ENCODE data around the gene U2AF2.

DNA sequence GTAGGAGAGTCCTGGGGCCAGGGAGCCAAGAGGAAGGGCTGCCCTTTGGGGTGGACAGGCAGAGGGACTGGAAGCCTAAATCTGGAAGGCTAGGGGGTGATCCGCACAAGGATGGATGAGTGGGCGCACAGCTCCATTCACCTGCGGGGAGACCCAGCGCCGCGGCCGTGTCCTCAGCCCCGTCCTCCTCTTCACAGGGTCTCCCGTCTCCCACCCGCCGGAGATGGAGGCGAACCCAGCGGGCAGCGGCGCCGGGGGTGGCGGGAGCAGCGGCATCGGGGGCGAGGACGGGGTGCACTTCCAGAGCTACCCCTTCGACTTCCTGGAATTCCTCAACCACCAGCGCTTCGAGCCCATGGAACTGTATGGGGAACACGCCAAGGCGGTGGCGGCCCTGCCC, 41.4 kb upstream of the U2AF2 start:
- TF ChIP-seq RFX5 (IDR thresholded peaks at IDR 0.05; ENCODE audit: borderline replicate concordance, low read depth, low read length) (no peak), EZH2 (IDR thresholded peaks at IDR 0.05; ENCODE audit: low read depth, low read length, severe bottlenecking) (no peak), HDAC2 (IDR thresholded peaks at IDR 0.05; ENCODE audit: borderline replicate concordance in 1 of 2, low read depth in 2 of 2, low read length in 2 of 2) (no peak), POLR2A (IDR thresholded peaks at IDR 0.05; ENCODE audit: control extremely low read depth in 1 of 2, low read depth in 2 of 2, low read length in 2 of 2) (no peak), SAP30 (IDR thresholded peaks at IDR 0.05; ENCODE audit: insufficient read depth, insufficient replicate concordance, low read length) (no peak), HDAC6 (IDR thresholded peaks at IDR 0.05; ENCODE audit: low read depth, low read length) (no peak), KDM5A (IDR thresholded peaks at IDR 0.05; ENCODE audit: low read length) (no peak)
- TF ChIP-seq, protein P1, sequence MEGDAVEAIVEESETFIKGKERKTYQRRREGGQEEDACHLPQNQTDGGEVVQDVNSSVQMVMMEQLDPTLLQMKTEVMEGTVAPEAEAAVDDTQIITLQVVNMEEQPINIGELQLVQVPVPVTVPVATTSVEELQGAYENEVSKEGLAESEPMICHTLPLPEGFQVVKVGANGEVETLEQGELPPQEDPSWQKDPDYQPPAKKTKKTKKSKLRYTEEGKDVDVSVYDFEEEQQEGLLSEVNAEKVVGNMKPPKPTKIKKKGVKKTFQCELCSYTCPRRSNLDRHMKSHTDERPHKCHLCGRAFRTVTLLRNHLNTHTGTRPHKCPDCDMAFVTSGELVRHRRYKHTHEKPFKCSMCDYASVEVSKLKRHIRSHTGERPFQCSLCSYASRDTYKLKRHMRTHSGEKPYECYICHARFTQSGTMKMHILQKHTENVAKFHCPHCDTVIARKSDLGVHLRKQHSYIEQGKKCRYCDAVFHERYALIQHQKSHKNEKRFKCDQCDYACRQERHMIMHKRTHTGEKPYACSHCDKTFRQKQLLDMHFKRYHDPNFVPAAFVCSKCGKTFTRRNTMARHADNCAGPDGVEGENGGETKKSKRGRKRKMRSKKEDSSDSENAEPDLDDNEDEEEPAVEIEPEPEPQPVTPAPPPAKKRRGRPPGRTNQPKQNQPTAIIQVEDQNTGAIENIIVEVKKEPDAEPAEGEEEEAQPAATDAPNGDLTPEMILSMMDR (IDR thresholded peaks at IDR 0.05; ENCODE audit: control extremely low read depth in 1 of 3, insufficient read depth in 1 of 3, low read depth in 1 of 3, low read length in 3 of 3), result no peak

Data from H1 (cell line).